CD14-positive monocyte (primary cell): Measurements from ENCODE around the gene GNS. TPM values are rescaled to one million over a fixed set of nuclear protein-coding genes. Genes with fewer than 3 reads are reported as not detected.
A peak's percentile ranks its signal among the peaks of the same experiment; 100 is the strongest.

Source experiments
- DNase-seq, 3 donors: peaks; one replicate each; pipeline ENCODE4 v3.0.0-alpha.2; 2011 to 2022
- H2AFZ ChIP-seq: 2 replicates; pipeline ENCODE4 v1.6.0; 2012; ENCODE audit warnings: mild to moderate bottlenecking, low read depth, low read length, inconsistent platforms; ENCODE audit not compliant: insufficient read depth, poor library complexity, severe bottlenecking
- H3K27ac ChIP-seq, 2 donors: 1 replicate in 1 of 2; 2 replicates in 1 of 2; pipeline ENCODE4 v1.5.1; 2012 to 2013; ENCODE audit warnings: low read length in 2 of 2, control low read depth in 1 of 2, inconsistent platforms in 1 of 2, low read depth in 1 of 2, mild to moderate bottlenecking in 1 of 2
- H3K27me3 ChIP-seq, 2 donors: one replicate each; pipeline versions ENCODE4 v1.6.0 to v1.6.1; 2011 to 2013; ENCODE audit warnings: low read length in 2 of 2; ENCODE audit not compliant: control insufficient read depth in 2 of 2, insufficient read depth in 2 of 2
- H3K36me3 ChIP-seq, 2 donors: replicated peaks in 1 of 2; 1 replicate in 1 of 2; 2 replicates in 1 of 2; pipeline versions ENCODE4 v1.5.1 to v1.6.1; 2012 to 2013; ENCODE audit warnings: low read length in 2 of 2, control low read depth in 1 of 2, inconsistent platforms in 1 of 2, mild to moderate bottlenecking in 1 of 2; ENCODE audit not compliant: insufficient read depth in 2 of 2, control insufficient read depth in 1 of 2
- H3K4me1 ChIP-seq, 2 donors: 1 replicate in 1 of 2; 2 replicates in 1 of 2; pipeline versions ENCODE4 v1.5.1 to v1.6.1; 2012 to 2013; ENCODE audit warnings: low read length in 2 of 2, control low read depth in 1 of 2, inconsistent platforms in 1 of 2, mild to moderate bottlenecking in 1 of 2, moderate library complexity in 1 of 2; ENCODE audit not compliant: insufficient read depth in 2 of 2, control insufficient read depth in 1 of 2
- H3K4me2 ChIP-seq: replicated peaks from 2 replicates; pipeline ENCODE3; 2012; ENCODE audit warnings: low read length, moderate library complexity, mild to moderate bottlenecking; ENCODE audit not compliant: poor library complexity, severe bottlenecking; ENCODE audit errors: extremely low read depth
- H3K4me3 ChIP-seq, 3 experiments: fragments of 200-600 bp in 1 of 3; sonication (generic) in 1 of 3; replicated peaks in 1 of 3; 1 replicate in 2 of 3; 2 replicates in 1 of 3; pipeline ENCODE4 v1.5.1; 2011 to 2013; ENCODE audit warnings: low read length in 3 of 3, mild to moderate bottlenecking in 3 of 3, control low read depth in 2 of 3, low read depth in 2 of 3, inconsistent platforms in 1 of 3, moderate library complexity in 1 of 3
- H3K79me2 ChIP-seq: 2 replicates; pipeline ENCODE4 v1.6.0; 2012; ENCODE audit warnings: mild to moderate bottlenecking, control low read depth, inconsistent platforms, low read length, moderate library complexity; ENCODE audit not compliant: insufficient read depth
- H3K9ac ChIP-seq: 2 replicates; pipeline ENCODE4 v1.6.0; 2017; ENCODE audit warnings: low read length, mild to moderate bottlenecking; ENCODE audit not compliant: insufficient read depth, poor library complexity, severe bottlenecking
- H3K9me3 ChIP-seq, 2 donors: replicated peaks in 1 of 2; 1 replicate in 1 of 2; 2 replicates in 1 of 2; pipeline versions ENCODE4 v1.5.1 to v1.6.1; 2012 to 2013; ENCODE audit warnings: low read length in 2 of 2, control low read depth in 1 of 2; ENCODE audit not compliant: control insufficient read depth in 1 of 2, insufficient read depth in 1 of 2
- H4K20me1 ChIP-seq: 2 replicates; pipeline ENCODE4 v1.6.0; 2012; ENCODE audit warnings: mild to moderate bottlenecking, low read length, control low read depth, moderate library complexity; ENCODE audit not compliant: insufficient read depth
- H3K27ac Mint-ChIP-seq, 7 donors: one replicate each; pipeline ENCODE4 v1.8.0; 2020; ENCODE audit warnings: mild to moderate bottlenecking in 7 of 7, mixed read lengths in 7 of 7, moderate library complexity in 6 of 7, inconsistent platforms in 2 of 7
- H3K27me3 Mint-ChIP-seq, 3 donors: one replicate each; pipeline ENCODE4 v1.8.0; 2021 to 2022; ENCODE audit warnings: low read depth in 3 of 3, mild to moderate bottlenecking in 3 of 3, mixed read lengths in 3 of 3, moderate library complexity in 3 of 3, inconsistent platforms in 1 of 3
- H3K36me3 Mint-ChIP-seq, 2 donors: one replicate each; pipeline ENCODE4 v1.8.0; 2020; ENCODE audit warnings: mixed read lengths in 2 of 2, inconsistent platforms in 1 of 2, mild to moderate bottlenecking in 1 of 2
- H3K4me1 Mint-ChIP-seq: one replicate; pipeline ENCODE4 v1.8.0; 2020; ENCODE audit warnings: mild to moderate bottlenecking, mixed read lengths
- H3K4me3 Mint-ChIP-seq, 2 donors: one replicate each; pipeline ENCODE4 v1.8.0; 2020; ENCODE audit warnings: mild to moderate bottlenecking in 2 of 2, mixed read lengths in 2 of 2, moderate library complexity in 1 of 2
- H3K9me3 Mint-ChIP-seq, 7 donors: one replicate each; pipeline ENCODE4 v1.8.0; 2020 to 2022; ENCODE audit warnings: mixed read lengths in 7 of 7, mild to moderate bottlenecking in 6 of 7, moderate library complexity in 6 of 7, inconsistent platforms in 2 of 7
- WGBS: methylation state at CpG from one replicate; pipeline ENCODE4 v1.1.5; 2013; ENCODE audit warnings: missing lambda C conversion rate; ENCODE audit not compliant: insufficient coverage; 5-methylcytosine and 5-hydroxymethylcytosine counted together
- intact Hi-C, 2 donors: fragments of 100-400 bp; cut with micrococcal nuclease; formaldehyde crosslinking; loops; one replicate each; pipeline versions ENCODE4 v1.15.0 to v1.15.1; 2023
- polyA plus RNA-seq, 3 donors: library from polyadenylated mRNA; depleted of rRNA in 1 of 3; unstranded in 2 of 3; stranded (reverse) in 1 of 3; fragments of 300-500 nt in 2 of 3; fragments of >200 nt in 1 of 3; fragmentation: Illumina TruSeq in 2 of 3; gene quantifications; 1 replicate in 2 of 3; 2 replicates in 1 of 3; pipeline ENCODE4 v1.2.3, GENCODE V29; 2012 to 2021
- TF ChIP-seq, protein P1 (sequence below): fragments of 200-600 bp; IDR thresholded peaks from one replicate; pipeline ENCODE4 v1.8.0; 2022; ENCODE audit warnings: antibody characterized with exemption, mild to moderate bottlenecking

Gene GNS
- polyA plus RNA-seq, 3 donors = 103 to 274 (median 203) TPM

DNA sequence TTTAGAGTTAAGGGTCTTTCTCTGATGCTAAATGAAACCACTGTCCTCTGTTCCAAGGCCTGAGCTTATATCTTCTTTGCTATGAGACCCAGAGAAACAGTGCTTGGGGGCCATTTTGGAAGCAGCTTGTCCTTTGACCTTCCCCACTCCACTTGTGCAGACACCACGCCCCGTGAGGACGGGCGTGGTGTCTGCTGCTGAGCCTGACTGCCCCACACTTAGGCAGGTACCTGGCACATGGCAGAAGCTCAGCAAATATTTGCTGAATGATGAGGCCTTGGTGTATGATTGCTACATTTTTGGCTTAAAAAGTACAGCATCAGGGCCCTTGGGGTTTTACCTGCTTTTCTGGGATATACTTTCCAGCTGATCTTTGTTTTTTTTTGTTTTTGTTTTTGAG is 79.0 kb downstream of the GNS start:
- peak overlapping the region in 1 of 2 donors; percentile 37 for H3K4me3 Mint-ChIP-seq
- no CpG with 5 or more reads among the region's 4 CpGs for WGBS
- peaks cover 7 to 29% of the 10 kb centered on the region in 2 donors for H3K36me3 ChIP-seq
- TF ChIP-seq, protein P1, sequence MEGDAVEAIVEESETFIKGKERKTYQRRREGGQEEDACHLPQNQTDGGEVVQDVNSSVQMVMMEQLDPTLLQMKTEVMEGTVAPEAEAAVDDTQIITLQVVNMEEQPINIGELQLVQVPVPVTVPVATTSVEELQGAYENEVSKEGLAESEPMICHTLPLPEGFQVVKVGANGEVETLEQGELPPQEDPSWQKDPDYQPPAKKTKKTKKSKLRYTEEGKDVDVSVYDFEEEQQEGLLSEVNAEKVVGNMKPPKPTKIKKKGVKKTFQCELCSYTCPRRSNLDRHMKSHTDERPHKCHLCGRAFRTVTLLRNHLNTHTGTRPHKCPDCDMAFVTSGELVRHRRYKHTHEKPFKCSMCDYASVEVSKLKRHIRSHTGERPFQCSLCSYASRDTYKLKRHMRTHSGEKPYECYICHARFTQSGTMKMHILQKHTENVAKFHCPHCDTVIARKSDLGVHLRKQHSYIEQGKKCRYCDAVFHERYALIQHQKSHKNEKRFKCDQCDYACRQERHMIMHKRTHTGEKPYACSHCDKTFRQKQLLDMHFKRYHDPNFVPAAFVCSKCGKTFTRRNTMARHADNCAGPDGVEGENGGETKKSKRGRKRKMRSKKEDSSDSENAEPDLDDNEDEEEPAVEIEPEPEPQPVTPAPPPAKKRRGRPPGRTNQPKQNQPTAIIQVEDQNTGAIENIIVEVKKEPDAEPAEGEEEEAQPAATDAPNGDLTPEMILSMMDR = no peak
- intact Hi-C loops = no loop called here
- no peaks in the 10 kb centered on the region for H3K9me3 ChIP-seq
- H3K9ac ChIP-seq = no peak overlapping the region
- peaks cover 100% of the 10 kb centered on the region for H4K20me1 ChIP-seq
- no peak overlapping the region for H3K4me2 ChIP-seq
- H3K9me3 Mint-ChIP-seq = no peaks in the 10 kb centered on the region
- H3K4me1 Mint-ChIP-seq = peaks cover 88% of the 10 kb centered on the region
- no peak overlapping the region for H3K4me3 ChIP-seq
- no peak for DNase-seq
- no peaks in the 10 kb centered on the region for H3K27me3 Mint-ChIP-seq
- H3K4me1 ChIP-seq = peaks cover 82 to 92% of the 10 kb centered on the region in 2 donors
- H3K27ac ChIP-seq = peak overlapping the region in 1 of 2 donors; percentile 77
- H2AFZ ChIP-seq = no peak overlapping the region
- peaks cover 100% of the 10 kb centered on the region for H3K79me2 ChIP-seq
- H3K27ac Mint-ChIP-seq = peak overlapping the region; percentile 43 to 93 (median 70)
- no peaks in the 10 kb centered on the region for H3K27me3 ChIP-seq
- peaks cover 19 to 29% of the 10 kb centered on the region in 2 donors for H3K36me3 Mint-ChIP-seq

- peak overlapping the region; percentile 41 to 93 (median 70) for H3K27ac Mint-ChIP-seq
- intact Hi-C loops = no loop called here
- TF ChIP-seq, protein P1 = no peak
- 21% methylated on average over 8 of the region's 9 CpGs for WGBS
- peak; percentile 27 to 65 (median 43) for DNase-seq
- peaks cover 100% of the 10 kb centered on the region for H4K20me1 ChIP-seq
- H3K79me2 ChIP-seq = peaks cover 100% of the 10 kb centered on the region
- H3K36me3 Mint-ChIP-seq = peaks cover 16 to 25% of the 10 kb centered on the region in 2 donors
- H3K4me3 ChIP-seq = peak overlapping the region in 1 of 3 experiments; percentile 1
- H3K27me3 ChIP-seq = no peaks in the 10 kb centered on the region
- no peaks in the 10 kb centered on the region for H3K9me3 ChIP-seq
- peaks cover 85 to 95% of the 10 kb centered on the region in 2 donors for H3K4me1 ChIP-seq
- peak overlapping the region; percentile 35 to 37 for H3K4me3 Mint-ChIP-seq
- H3K36me3 ChIP-seq = peaks cover 0 to 22% of the 10 kb centered on the region in 2 donors
- peak overlapping the region; percentile 46 to 77 for H3K27ac ChIP-seq
- H2AFZ ChIP-seq = no peak overlapping the region
- peaks cover 88% of the 10 kb centered on the region for H3K4me1 Mint-ChIP-seq
- no peaks in the 10 kb centered on the region for H3K9me3 Mint-ChIP-seq
- no peak overlapping the region for H3K9ac ChIP-seq
- H3K27me3 Mint-ChIP-seq = no peaks in the 10 kb centered on the region
- H3K4me2 ChIP-seq = peak overlapping the region; percentile 50
These were observed 79.7 kb downstream of the GNS start for GRCh38 chr12:64679487-64680001.
